Cardiac fibroblast (primary cell): Measurements from ENCODE around the gene ZBTB25.
A peak's percentile ranks its signal among the peaks of the same experiment; 100 is the strongest.

ENCODE experiments used
- DNase-seq, 2 donors: peaks; one replicate each; pipeline versions ENCODE4 v3.0.0 to v3.0.0-alpha.2; 2010; ENCODE audit warnings: low read depth in 2 of 2
- H3K4me3 ChIP-seq, 2 donors: replicated peaks in 1 of 2; 1 replicate in 1 of 2; 2 replicates in 1 of 2; pipeline ENCODE4 v1.5.1; 2011; ENCODE audit warnings: low read depth in 2 of 2, low read length in 2 of 2, mild to moderate bottlenecking in 2 of 2, moderate library complexity in 1 of 2
- CTCF ChIP-seq: IDR thresholded peaks from one replicate; pipeline ENCODE4 v1.5.1; 2011; ENCODE audit warnings: low read depth, mild to moderate bottlenecking, low read length, inconsistent platforms

The ZBTB25 gene

GRCh38 chr14:64515053-64515452, 11.4 kb upstream of the ZBTB25 start:
- H3K4me3 ChIP-seq: no peak overlapping the region
- no peak for TF ChIP-seq CTCF
- DNase-seq: no peak

- H3K4me3 ChIP-seq: no peak overlapping the region
- TF ChIP-seq CTCF: no peak
- DNase-seq: no peak
These were observed 9.6 kb upstream of the ZBTB25 start for GRCh38 chr14:64513271-64513670.

- DNase-seq: peak; percentile 78 to 83
- H3K4me3 ChIP-seq: no peak overlapping the region
- TF ChIP-seq CTCF: peak; percentile 86
These were observed 7.4 kb upstream of the ZBTB25 start for GRCh38 chr14:64510825-64511671.

- no peak for DNase-seq
- H3K4me3 ChIP-seq: no peak overlapping the region
- TF ChIP-seq CTCF: no peak
These were observed 5.4 kb upstream of the ZBTB25 start for GRCh38 chr14:64509036-64509435.

- no peak for DNase-seq
- TF ChIP-seq CTCF: no peak
- H3K4me3 ChIP-seq: no peak overlapping the region
These were observed 4.7 kb upstream of the ZBTB25 start for GRCh38 chr14:64508215-64508776.

- peak; percentile 15 to 56 for DNase-seq
- TF ChIP-seq CTCF: no peak
- H3K4me3 ChIP-seq: no peak overlapping the region
These were observed 3.9 kb upstream of the ZBTB25 start for GRCh38 chr14:64507376-64508156.
